WTC11 (cell line): ENCODE measurements around the gene TMEM179B.

Source experiments
- CTCF ChIP-seq: fragments of 200-600 bp; IDR thresholded peaks from 2 replicates; pipeline ENCODE4 v1.8.0; 2022; ENCODE audit warnings: antibody characterized with exemption
- SP1 ChIP-seq: sonication (generic); formaldehyde crosslinking; conservative IDR thresholded peaks from 2 replicates; pipeline ENCODE4 v1.8.1; 2022; ENCODE audit warnings: missing genetic modification reagents

- no peak for TF ChIP-seq CTCF
- TF ChIP-seq SP1 (CRISPR knock-in tag) = peak; percentile 99
Measured at GRCh38 chr11:62805076-62805892, 18.1 kb downstream of the TMEM179B start, which contains the start of gene NXF1.
